Choroid plexus epithelial cell (primary cell): Measurements from ENCODE around the gene YTHDF1.

Experiments used
- DNase-seq: peaks from one replicate; pipeline ENCODE4 v3.0.0-alpha.2; 2010; ENCODE audit warnings: low read depth
- H3K4me3 ChIP-seq: 2 replicates; pipeline ENCODE4 v1.5.1; 2011; ENCODE audit warnings: low read depth, mild to moderate bottlenecking, control low read depth, low read length, moderate library complexity
- CTCF ChIP-seq: conservative IDR thresholded peaks from 2 replicates; pipeline ENCODE4 v1.5.1; 2011; ENCODE audit warnings: low read depth, mild to moderate bottlenecking, control low read depth, inconsistent platforms, low read length, moderate library complexity

The YTHDF1 gene

GRCh38 chr20:63180569-63181185 lies 35.3 kb downstream of the YTHDF1 start:
- TF ChIP-seq CTCF: no peak
- no peak overlapping the region for H3K4me3 ChIP-seq
- no peak for DNase-seq

GRCh38 chr20:63179687-63180568 lies 36.0 kb downstream of the YTHDF1 start:
- H3K4me3 ChIP-seq: no peak overlapping the region
- DNase-seq: no peak
- no peak for TF ChIP-seq CTCF

- DNase-seq: peak; percentile 11
- peak; percentile 44 for TF ChIP-seq CTCF
- H3K4me3 ChIP-seq: no peak overlapping the region
These were observed 36.8 kb downstream of the YTHDF1 start for GRCh38 chr20:63178889-63179686.

- TF ChIP-seq CTCF: no peak
- H3K4me3 ChIP-seq: no peak overlapping the region
- DNase-seq: no peak
These were observed 37.5 kb downstream of the YTHDF1 start for GRCh38 chr20:63178446-63178820.

DNA sequence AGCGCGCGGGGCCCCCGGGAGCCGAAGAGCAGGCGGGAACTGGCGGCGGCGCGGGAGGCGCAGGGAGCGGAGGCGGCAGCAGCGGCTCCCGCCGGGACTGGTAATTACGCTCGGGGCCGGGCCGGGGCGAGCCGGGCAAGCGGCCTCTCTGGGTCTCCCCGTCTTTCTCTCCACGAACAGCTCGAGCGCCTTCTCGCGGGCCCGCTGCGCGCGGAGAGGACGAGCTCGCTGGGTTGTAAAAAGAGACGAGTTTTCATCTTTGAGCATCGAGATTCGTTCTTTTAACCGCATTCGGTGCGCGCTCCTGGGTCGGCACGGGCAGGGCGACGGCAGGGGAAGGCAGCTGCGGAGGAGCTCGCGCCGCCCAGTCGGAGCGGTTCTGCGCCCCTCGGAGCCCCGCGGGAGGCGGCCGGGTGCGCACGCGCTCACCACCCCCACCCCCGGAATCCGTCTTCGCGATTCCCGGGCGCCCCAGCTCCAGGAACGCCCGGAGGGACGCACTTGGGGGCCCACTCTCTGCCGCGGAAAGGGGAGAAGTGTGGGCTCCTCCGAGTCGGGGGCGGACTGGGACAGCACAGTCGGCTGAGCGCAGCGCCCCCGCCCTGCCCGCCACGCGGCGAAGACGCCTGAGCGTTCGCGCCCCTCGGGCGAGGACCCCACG lies 38.0 kb downstream of the YTHDF1 start:
- peak; percentile 7 for DNase-seq
- no peak overlapping the region for H3K4me3 ChIP-seq
- TF ChIP-seq CTCF: no peak

DNA sequence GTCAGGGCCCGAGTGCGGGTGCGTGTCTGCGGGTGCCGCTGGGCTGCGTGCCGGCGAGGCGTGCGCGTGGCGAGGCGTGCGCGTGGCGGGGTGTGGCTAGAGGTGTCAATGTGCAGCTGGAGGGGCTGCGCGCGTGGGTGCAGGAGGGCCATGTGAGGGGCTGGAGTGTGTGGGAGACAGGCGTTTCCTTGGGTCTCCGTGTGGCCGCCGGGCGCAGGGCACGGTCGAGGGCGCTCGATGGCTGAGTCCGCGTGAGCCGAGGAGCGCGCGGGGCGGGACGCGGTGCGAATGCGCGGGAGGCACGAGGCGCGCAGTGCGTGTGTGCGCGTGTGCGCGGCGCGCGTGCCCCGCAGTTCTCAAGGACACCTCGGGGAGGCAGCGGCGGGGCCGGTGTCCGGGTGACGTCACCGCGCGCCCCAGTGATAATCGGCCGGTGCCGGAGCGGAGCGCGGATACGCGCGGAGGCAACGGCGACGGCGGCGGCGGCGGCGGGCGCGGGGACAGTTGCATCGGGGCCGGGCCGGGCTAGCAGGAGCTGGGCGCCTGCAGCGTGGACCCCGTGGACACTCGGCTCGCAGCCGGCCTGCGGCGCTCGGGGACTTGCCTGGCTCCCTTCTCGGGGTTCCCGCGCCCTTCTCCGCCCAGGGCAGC lies 38.7 kb downstream of the YTHDF1 start:
- DNase-seq: no peak

More for the DNA sequence above, 38.7 kb downstream of the YTHDF1 start:
- no peak for TF ChIP-seq CTCF
- H3K4me3 ChIP-seq: no peak overlapping the region
